T-helper 17 cell (primary cell): ENCODE measurements around the gene CENPN. TPM values are rescaled to one million over a fixed set of nuclear protein-coding genes. Genes with fewer than 3 reads are reported as not detected.

Experiments
- ATAC-seq: fragments of 150-1000 bp; cut with Tn5 transposase; 2 replicates; pipeline ENCODE4 v1.10.0; 2021; ENCODE audit warnings: mild to moderate bottlenecking, moderate library complexity
- DNase-seq, 3 donors: peaks; one replicate each; pipeline versions ENCODE4 v3.0.0 to v3.0.0-alpha.2; 2020 to 2021
- H3K9me3 ChIP-seq: one replicate; pipeline ENCODE4 v1.7.0; 2013; ENCODE audit warnings: low read length, mild to moderate bottlenecking; ENCODE audit not compliant: control insufficient read depth, poor library complexity, severe bottlenecking
- H3K27ac Mint-ChIP-seq: one replicate; pipeline ENCODE4 v1.8.0; 2022; ENCODE audit warnings: mild to moderate bottlenecking, moderate library complexity, mixed read lengths
- H3K27me3 Mint-ChIP-seq: one replicate; pipeline ENCODE4 v1.8.0; 2022; ENCODE audit warnings: mixed read lengths
- H3K36me3 Mint-ChIP-seq: one replicate; pipeline ENCODE4 v1.8.0; 2022; ENCODE audit warnings: low read depth, mixed read lengths
- H3K4me1 Mint-ChIP-seq: one replicate; pipeline ENCODE4 v1.8.0; 2022; ENCODE audit warnings: mild to moderate bottlenecking, mixed read lengths
- H3K4me3 Mint-ChIP-seq: one replicate; pipeline ENCODE4 v1.8.0; 2022; ENCODE audit warnings: mild to moderate bottlenecking, moderate library complexity, mixed read lengths
- total RNA-seq, 4 donors: library from RNA in 2 of 4; stranded (reverse) in 2 of 4; gene quantifications; one replicate each; pipeline ENCODE4 v1.2.3 and lab custom pipeline; 2022 to 2026

The CENPN gene
- total RNA-seq, 2 donors from 2014 or later: 8.8 to 14.8 TPM

GRCh38 chr16:80982646-80983045, 24.4 kb upstream of the CENPN start:
- Mint-ChIP-seq H3K4me1 (peaks cover 23% of the 10 kb centered on the region), H3K27me3 (no peaks in the 10 kb centered on the region), H3K4me3 (no peak overlapping the region), H3K36me3 (peaks cover 13% of the 10 kb centered on the region), H3K27ac (no peak overlapping the region)
- no peak for ATAC-seq
- no peak for DNase-seq
- H3K9me3 ChIP-seq: no peaks in the 10 kb centered on the region

- no peaks in the 10 kb centered on the region for H3K9me3 ChIP-seq
- DNase-seq (no peak), ATAC-seq (no peak)
- Mint-ChIP-seq H3K27ac (no peak overlapping the region), H3K27me3 (no peaks in the 10 kb centered on the region), H3K4me3 (no peak overlapping the region), H3K36me3 (peaks cover 11% of the 10 kb centered on the region), H3K4me1 (peaks cover 29% of the 10 kb centered on the region)
Measured at GRCh38 chr16:80984124-80984892, 22.7 kb upstream of the CENPN start.

GRCh38 chr16:80985611-80986010, 21.4 kb upstream of the CENPN start:
- H3K27ac Mint-ChIP-seq: no peak overlapping the region
- H3K4me1 Mint-ChIP-seq: peaks cover 33% of the 10 kb centered on the region
- peak overlapping the region; percentile 64 for H3K4me3 Mint-ChIP-seq

GRCh38 chr16:80986557-80986956, 20.5 kb upstream of the CENPN start:
- ATAC-seq (no peak), DNase-seq (no peak)
- Mint-ChIP-seq H3K27me3 (no peaks in the 10 kb centered on the region), H3K4me1 (peaks cover 32% of the 10 kb centered on the region), H3K27ac (peak overlapping the region; percentile 11), H3K36me3 (peaks cover 15% of the 10 kb centered on the region), H3K4me3 (no peak overlapping the region)
- H3K9me3 ChIP-seq: no peaks in the 10 kb centered on the region

More at GRCh38 chr16:80985611-80986010, 21.4 kb upstream of the CENPN start:
- DNase-seq: no peak
- H3K27me3 Mint-ChIP-seq: no peaks in the 10 kb centered on the region
- H3K36me3 Mint-ChIP-seq: peaks cover 15% of the 10 kb centered on the region
- ATAC-seq: no peak
- H3K9me3 ChIP-seq: no peaks in the 10 kb centered on the region

- ATAC-seq: no peak
- Mint-ChIP-seq H3K36me3 (peaks cover 17% of the 10 kb centered on the region), H3K27me3 (no peaks in the 10 kb centered on the region), H3K4me3 (no peak overlapping the region), H3K27ac (no peak overlapping the region), H3K4me1 (peaks cover 35% of the 10 kb centered on the region)
- DNase-seq: no peak
- H3K9me3 ChIP-seq: no peaks in the 10 kb centered on the region
Measured at GRCh38 chr16:80988756-80989155, 18.3 kb upstream of the CENPN start.

GRCh38 chr16:80989801-80990200, 17.2 kb upstream of the CENPN start:
- ATAC-seq (no peak), DNase-seq (no peak)
- Mint-ChIP-seq H3K27me3 (no peaks in the 10 kb centered on the region), H3K36me3 (peaks cover 17% of the 10 kb centered on the region), H3K4me1 (peaks cover 38% of the 10 kb centered on the region), H3K4me3 (no peak overlapping the region), H3K27ac (no peak overlapping the region)
- H3K9me3 ChIP-seq: no peaks in the 10 kb centered on the region

- Mint-ChIP-seq H3K27me3 (no peaks in the 10 kb centered on the region), H3K27ac (no peak overlapping the region), H3K4me3 (no peak overlapping the region), H3K4me1 (peaks cover 34% of the 10 kb centered on the region), H3K36me3 (peaks cover 17% of the 10 kb centered on the region)
- no peak for ATAC-seq
- DNase-seq: no peak
- no peaks in the 10 kb centered on the region for H3K9me3 ChIP-seq
Measured at GRCh38 chr16:80990577-80990976, 16.4 kb upstream of the CENPN start.

- Mint-ChIP-seq H3K27ac (no peak overlapping the region), H3K36me3 (peaks cover 17% of the 10 kb centered on the region), H3K27me3 (no peaks in the 10 kb centered on the region)
Measured at GRCh38 chr16:80990978-80991377, 16.0 kb upstream of the CENPN start.

GRCh38 chr16:80991792-80992430, 15.1 kb upstream of the CENPN start:
- Mint-ChIP-seq H3K27ac (no peak overlapping the region), H3K27me3 (no peaks in the 10 kb centered on the region), H3K4me3 (no peak overlapping the region), H3K36me3 (peaks cover 11% of the 10 kb centered on the region), H3K4me1 (peaks cover 29% of the 10 kb centered on the region)
- no peaks in the 10 kb centered on the region for H3K9me3 ChIP-seq
- ATAC-seq: no peak
- no peak for DNase-seq

More at GRCh38 chr16:80990978-80991377, 16.0 kb upstream of the CENPN start:
- H3K9me3 ChIP-seq: no peaks in the 10 kb centered on the region
- peaks cover 32% of the 10 kb centered on the region for H3K4me1 Mint-ChIP-seq
- no peak overlapping the region for H3K4me3 Mint-ChIP-seq
- no peak for ATAC-seq
- no peak for DNase-seq

GRCh38 chr16:80992676-80993293, 14.2 kb upstream of the CENPN start:
- DNase-seq (no peak), ATAC-seq (no peak)
- Mint-ChIP-seq H3K27me3 (no peaks in the 10 kb centered on the region), H3K27ac (peak overlapping the region; percentile 56), H3K4me3 (no peak overlapping the region), H3K36me3 (peaks cover 6% of the 10 kb centered on the region), H3K4me1 (peaks cover 29% of the 10 kb centered on the region)
- no peaks in the 10 kb centered on the region for H3K9me3 ChIP-seq

- ATAC-seq: no peak
Measured at GRCh38 chr16:80993307-80993706, 13.7 kb upstream of the CENPN start.

GRCh38 chr16:80993834-80994233, 13.2 kb upstream of the CENPN start:
- peaks cover 6% of the 10 kb centered on the region for H3K36me3 Mint-ChIP-seq
- no peaks in the 10 kb centered on the region for H3K9me3 ChIP-seq
- H3K27ac Mint-ChIP-seq: peak overlapping the region; percentile 56
- H3K27me3 Mint-ChIP-seq: no peaks in the 10 kb centered on the region
- DNase-seq: no peak
- H3K4me3 Mint-ChIP-seq: no peak overlapping the region
- peaks cover 35% of the 10 kb centered on the region for H3K4me1 Mint-ChIP-seq
- no peak for ATAC-seq

More at GRCh38 chr16:80993307-80993706, 13.7 kb upstream of the CENPN start:
- Mint-ChIP-seq H3K27me3 (no peaks in the 10 kb centered on the region), H3K36me3 (peaks cover 6% of the 10 kb centered on the region), H3K4me1 (peaks cover 30% of the 10 kb centered on the region), H3K27ac (peak overlapping the region; percentile 56), H3K4me3 (no peak overlapping the region)
- no peaks in the 10 kb centered on the region for H3K9me3 ChIP-seq
- DNase-seq: no peak

GRCh38 chr16:80994451-80994850, 12.6 kb upstream of the CENPN start:
- H3K9me3 ChIP-seq: no peaks in the 10 kb centered on the region
- no peaks in the 10 kb centered on the region for H3K27me3 Mint-ChIP-seq
- peak overlapping the region; percentile 56 for H3K27ac Mint-ChIP-seq
- peaks cover 8% of the 10 kb centered on the region for H3K36me3 Mint-ChIP-seq
- DNase-seq: no peak
- no peak for ATAC-seq
- peaks cover 39% of the 10 kb centered on the region for H3K4me1 Mint-ChIP-seq
- no peak overlapping the region for H3K4me3 Mint-ChIP-seq
